ENCODE results near the gene CA12.

CA12 gene

DNA sequence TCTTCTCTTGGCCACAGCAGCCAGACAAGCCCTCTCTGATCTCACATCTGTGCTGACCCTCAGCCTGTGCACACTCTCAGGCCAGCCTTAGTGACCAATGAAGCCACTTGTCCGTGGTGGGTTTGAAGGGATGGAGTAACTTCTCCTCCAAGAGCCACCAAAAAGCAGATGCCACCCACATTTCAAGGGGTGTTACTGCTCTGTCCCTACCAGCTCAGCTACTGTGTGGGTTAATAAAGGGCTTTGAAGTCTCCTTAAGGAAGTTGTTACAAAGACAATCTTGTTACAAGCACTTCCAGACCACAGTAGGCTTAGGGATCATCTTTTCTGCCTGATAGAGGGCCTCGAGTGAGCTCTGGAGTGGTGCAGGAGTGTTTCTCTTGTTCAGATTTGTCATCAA lies 3.3 kb upstream of the CA12 start:
- no peak for DNase-seq (ENCODE audit: low spot score)
- TF ChIP-seq, protein P1, sequence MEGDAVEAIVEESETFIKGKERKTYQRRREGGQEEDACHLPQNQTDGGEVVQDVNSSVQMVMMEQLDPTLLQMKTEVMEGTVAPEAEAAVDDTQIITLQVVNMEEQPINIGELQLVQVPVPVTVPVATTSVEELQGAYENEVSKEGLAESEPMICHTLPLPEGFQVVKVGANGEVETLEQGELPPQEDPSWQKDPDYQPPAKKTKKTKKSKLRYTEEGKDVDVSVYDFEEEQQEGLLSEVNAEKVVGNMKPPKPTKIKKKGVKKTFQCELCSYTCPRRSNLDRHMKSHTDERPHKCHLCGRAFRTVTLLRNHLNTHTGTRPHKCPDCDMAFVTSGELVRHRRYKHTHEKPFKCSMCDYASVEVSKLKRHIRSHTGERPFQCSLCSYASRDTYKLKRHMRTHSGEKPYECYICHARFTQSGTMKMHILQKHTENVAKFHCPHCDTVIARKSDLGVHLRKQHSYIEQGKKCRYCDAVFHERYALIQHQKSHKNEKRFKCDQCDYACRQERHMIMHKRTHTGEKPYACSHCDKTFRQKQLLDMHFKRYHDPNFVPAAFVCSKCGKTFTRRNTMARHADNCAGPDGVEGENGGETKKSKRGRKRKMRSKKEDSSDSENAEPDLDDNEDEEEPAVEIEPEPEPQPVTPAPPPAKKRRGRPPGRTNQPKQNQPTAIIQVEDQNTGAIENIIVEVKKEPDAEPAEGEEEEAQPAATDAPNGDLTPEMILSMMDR (IDR thresholded peaks at IDR 0.05; ENCODE audit: extremely low read depth, missing control alignments) = no peak

DNA sequence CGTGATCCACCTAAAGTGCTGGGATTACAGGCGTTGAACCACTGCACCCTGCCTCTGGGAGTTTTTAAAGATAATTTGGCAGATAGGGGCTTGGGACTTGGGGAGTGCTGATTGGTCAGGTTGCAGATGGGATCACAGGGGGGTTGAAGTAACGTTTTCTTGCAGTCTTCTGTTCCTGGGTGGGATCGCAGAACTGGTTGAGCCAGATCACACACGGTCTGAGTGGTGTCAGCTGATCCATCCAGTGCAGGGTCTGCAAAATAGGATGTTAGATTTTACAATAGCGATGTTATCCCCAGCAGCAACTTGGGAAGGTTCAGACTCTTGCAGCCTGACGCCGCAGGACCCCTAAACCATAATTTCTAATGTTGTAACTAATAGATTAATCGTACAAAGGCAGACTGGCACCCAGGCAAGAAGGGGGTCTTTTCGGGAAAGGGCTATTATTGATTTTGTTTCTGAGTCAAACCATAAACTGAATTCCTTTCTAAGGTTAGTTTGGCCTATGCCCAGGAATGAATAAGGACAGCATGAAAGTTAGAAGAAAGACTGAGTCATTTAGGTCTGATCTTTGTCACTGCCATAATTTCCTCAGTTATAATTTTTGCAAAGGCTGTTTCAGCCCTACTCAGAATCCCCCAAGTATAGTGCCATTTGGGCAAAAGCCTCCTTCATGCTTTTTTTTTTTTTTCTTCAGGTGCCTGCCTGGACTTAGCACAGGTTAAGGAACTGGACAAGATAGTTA lies 1.5 kb upstream of the CA12 start:
- TF ChIP-seq, protein P1 (IDR thresholded peaks at IDR 0.05; ENCODE audit: extremely low read depth, missing control alignments) = no peak
- no peak for DNase-seq (ENCODE audit: low spot score)

DNA sequence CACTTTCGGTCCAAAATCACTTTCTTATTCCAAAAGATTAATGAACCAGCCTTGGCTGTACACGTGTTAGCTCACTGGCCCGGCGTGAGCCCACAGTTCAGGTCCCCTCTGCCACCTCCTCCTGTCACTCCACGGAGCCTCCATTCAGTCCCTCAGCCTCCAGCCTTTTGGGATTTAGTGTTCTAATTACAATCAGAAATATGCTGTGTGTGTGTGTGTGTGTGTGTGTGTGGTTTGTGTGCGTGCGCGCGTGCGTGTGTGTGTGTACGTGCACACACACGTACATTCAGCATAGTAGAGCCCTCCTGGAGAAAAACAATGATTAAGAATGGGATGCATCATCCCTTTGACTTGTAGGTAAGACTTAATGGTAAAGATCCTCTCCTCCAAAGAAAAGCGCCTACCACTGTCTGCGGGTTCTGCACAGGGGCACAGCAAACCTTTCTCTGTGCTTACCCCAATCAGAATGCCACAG lies 801 bp downstream of the CA12 start:
- TF ChIP-seq, protein P1 (IDR thresholded peaks at IDR 0.05; ENCODE audit: extremely low read depth, missing control alignments) = no peak
- no peak for DNase-seq (ENCODE audit: low spot score)

DNA sequence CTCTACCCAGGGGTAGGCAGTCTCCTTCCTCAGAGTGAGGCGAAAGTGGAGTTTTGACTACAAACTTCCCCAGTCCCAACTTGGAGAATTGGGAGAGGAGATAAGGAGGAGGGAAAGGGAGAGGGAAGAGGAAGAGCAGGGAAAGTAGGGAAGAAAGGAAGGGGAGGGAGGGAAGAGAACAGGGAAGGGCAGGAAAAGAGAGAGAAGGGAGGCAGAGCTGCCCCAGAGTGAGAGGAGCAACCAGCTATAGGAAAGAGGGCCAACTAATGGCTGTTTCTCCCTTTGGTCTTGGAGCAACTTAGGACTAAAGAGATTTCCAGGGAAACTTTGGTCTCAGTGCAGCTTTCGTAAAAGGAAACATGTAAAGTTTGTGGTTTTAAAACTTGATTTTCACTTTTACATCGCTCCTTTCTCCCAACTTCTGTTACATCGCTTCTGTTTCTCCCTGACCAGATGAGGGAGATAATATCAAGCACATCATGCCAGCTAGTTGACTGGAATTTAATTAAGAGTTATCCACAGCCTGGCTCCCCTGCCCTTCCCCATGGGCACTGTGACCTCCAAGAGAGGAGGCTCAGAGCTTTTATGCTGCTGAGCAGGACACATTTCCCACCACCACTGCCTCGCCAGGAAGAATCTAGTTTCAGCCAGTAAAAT lies 1.4 kb downstream of the CA12 start:
- TF ChIP-seq, protein P1 (IDR thresholded peaks at IDR 0.05; ENCODE audit: extremely low read depth, missing control alignments) = no peak

DNA sequence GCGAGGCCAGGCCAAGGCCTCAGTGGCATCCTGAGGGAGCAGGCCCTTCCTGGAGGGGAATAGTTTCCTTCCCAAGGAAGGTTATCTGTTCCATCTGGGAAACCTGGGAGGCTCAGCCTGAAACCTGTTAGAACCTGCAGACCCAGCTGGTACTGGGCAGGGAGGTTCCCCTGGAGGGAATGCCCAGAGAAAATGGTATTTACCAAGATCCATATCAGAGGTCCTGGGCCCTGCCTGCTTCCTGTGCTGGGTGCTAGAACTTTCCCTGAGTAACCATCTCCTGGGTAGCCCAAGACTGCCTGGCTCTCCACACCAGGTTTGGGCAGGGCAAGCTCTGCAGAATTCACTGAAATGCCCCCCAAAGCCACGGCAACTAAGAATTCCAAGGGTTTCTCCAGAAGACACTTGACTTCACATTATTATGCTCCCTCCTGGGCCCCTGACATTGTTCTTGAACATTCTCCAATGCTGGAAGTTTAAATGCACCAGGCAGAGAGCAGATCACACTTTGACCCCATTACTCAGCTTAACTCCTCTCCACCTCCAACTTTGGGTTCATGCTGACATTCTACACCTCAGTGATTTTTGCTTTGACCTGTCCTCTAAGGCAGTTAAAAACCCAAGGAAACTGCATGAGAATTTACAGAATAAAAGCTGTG lies 2.0 kb downstream of the CA12 start:
- TF ChIP-seq, protein P1 (IDR thresholded peaks at IDR 0.05; ENCODE audit: extremely low read depth, missing control alignments) = no peak
- no peak for DNase-seq (ENCODE audit: low spot score)

More for the DNA sequence above, 1.4 kb downstream of the CA12 start:
- no peak for DNase-seq (ENCODE audit: low spot score)

DNA sequence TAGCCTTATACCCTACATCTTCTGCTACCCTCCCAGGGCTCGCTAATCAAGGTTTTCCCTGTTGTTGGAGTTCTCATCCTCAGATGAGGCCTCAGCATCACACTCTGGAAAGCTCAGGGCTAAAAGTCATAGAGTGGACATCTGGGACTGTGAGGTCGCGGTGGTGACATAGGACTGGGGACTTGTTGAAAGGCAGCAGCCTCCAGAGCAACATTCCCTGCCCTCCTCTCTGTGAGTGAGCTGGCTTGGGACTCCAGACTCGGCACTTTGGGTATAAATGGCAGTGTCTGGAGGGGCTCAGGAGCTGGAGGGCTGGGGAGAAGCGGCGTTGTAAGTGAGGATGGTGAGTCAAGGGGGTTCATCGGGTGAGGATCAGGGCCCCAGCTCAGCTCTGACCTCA lies 2.7 kb downstream of the CA12 start:
- no peak for DNase-seq (ENCODE audit: low spot score)
- TF ChIP-seq, protein P1 (IDR thresholded peaks at IDR 0.05; ENCODE audit: extremely low read depth, missing control alignments) = no peak

All from GM20000 (cell line).